Measurements from ENCODE around the gene CLSTN3. TPM values are rescaled to one million over a fixed set of nuclear protein-coding genes. Genes with fewer than 3 reads are reported as not detected.

CLSTN3 gene
- total RNA-seq (2014; rRNA removed; shearing (Covaris generic)): 3.7 and 10.6 TPM in 2 replicates

DNA sequence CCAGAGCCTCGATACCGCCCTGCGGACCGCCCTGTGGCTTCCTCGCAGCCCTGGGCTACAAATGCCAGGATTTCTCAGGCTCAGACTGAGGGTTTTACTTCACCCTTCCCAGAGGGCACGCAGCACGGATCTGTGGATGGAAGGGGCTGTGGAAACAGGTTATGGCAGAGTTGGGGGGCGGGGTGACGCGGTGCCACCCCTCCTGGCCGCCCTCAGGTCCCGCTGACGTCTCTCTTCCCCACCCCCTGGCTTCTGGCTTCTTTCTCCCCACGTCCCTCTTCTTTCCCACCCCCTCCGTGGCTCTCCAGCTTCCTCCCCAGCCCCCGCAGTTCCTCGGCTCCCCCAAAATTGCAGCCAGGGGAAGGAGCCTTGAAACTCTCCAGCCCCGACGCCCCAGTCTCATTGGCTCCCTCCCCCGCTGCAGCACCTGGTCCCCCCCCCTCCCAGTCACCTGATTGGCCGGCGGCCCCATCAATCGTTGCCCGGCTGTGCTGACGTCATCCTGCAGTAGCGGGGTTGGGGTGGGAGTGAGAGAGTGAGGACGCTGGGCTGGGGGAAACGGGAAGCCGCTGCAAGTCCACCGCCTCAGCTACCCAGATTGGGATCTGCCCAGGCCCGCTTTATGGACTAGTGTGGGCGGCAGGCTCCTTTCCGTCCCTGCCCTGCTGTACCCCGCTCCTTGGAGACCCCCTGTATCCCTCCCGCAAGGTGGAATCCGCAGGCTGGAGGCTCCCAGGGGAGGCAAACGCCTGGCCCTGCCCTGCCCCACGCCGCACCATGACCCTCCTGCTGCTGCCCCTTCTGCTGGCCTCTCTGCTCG, at the start of gene CLSTN3:
TSS of gene CLSTN3 (plus strand) at position 500 of the 820 bp plus-strand sequence. CDS start at position 778, 278 bp downstream.
- DNase-seq (ENCODE audit: low read depth): peak; percentile 87

DNA sequence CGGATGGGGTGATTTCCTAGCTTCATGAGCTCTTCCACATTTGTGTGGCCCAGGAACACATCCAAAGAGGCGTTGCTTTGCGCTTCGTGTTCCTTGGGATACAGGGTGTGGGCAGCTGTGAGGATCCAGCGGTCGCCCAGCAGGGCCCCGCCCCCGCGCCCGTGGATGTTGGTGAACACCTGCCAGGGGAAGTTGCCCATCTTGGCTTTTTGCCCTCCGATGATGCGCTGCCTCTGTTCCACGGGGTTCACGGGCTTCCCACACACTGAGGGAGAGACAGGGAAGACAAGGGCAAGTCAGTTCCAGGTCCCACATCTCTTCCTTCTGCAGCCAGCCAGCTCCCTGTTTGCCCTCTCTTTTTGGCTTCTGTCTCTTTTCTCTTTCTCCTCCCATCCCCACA, 49.1 kb upstream of the CLSTN3 start:
- no peak for DNase-seq (ENCODE audit: low read depth)

- no peak for DNase-seq (ENCODE audit: low read depth)
These were observed 47.0 kb upstream of the CLSTN3 start for GRCh38 chr12:7083125-7083524.

- DNase-seq (ENCODE audit: low read depth): no peak
These were observed 40.8 kb upstream of the CLSTN3 start for GRCh38 chr12:7089196-7089871.

DNA sequence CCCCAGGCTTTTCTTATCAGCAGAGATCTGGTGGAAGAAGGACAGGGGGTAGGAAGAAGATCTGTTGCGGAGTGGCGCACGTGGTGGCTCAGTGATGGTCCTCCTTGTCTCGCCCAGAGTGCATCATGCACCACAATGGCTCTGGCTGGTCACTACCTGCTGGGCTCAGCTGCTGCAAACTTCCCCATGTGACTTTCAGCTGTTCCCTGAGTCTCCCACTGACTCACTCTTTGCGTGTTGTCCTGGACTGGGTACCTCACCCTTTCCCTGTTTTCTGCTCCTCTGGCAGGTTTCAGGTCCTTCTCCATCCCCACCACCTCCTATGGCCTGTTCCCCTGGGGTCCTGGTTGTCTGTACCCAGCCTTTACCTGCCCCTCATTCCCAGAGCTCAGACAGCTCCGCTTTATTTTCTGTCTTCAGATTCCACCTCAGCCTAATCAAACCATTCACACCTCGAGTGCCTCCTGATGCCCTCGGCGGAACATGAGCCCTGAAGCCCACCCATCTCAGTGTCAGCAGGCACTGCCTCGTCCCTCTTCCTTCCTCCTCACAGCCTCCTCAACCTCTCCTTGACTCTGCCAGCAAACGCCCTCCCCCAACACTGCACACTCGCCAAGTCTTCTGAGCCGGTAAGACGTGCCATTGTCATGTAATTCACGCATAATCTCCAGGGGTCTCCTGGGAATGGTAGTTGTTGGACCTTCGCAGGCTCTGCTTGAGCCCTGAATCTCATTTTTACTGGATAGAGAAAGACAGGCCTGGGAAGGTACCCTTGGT, 39.8 kb upstream of the CLSTN3 start:
- DNase-seq (ENCODE audit: low read depth): no peak

GRCh38 chr12:7091171-7091570, 39.0 kb upstream of the CLSTN3 start:
- DNase-seq (ENCODE audit: low read depth): no peak

- DNase-seq (ENCODE audit: low read depth): no peak
These were observed 38.4 kb upstream of the CLSTN3 start for GRCh38 chr12:7091660-7092228.

DNA sequence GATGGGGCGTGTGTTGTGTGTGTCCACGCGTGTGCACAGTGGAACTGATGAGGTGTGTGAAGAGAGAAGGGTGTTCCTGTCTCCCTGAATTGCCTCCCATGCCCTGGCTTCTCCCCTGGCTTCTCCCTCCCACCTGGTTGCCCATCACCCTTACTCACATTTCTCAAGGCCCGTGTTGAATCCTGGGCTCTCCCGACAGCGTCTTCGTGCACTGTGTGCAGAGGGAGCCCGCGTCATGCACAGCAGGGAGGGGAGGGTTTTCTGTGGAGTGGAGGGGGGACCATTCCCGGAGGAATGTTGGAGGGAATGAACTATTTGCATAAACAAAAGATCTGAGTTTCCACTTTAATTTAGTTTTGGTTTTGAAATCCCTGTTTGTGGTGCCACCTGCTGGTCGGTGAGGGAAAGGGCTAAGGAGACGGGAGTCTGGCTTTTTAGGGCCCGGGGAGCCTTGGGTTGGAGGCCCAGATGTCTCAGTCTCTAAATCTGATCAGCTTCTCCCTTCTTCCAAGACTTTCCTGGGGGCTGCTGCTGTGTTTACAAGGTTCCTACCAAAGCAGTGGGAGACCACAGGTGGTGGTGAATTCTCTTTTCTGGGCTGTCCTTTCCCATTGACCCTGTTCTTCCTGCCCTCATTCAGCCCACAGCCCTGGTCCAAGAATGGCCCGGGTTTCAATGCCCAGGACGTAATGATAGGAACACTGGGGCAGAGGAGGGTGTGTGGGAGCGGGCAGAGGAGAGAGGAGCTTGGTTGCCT, 37.8 kb upstream of the CLSTN3 start, which contains the start of gene C1R:
TSS of gene C1R (minus strand) at position 217 of the 757 bp plus-strand sequence. CDS start at position 160, 57 bp downstream.
- peak; percentile 68 for DNase-seq (ENCODE audit: low read depth)

DNA sequence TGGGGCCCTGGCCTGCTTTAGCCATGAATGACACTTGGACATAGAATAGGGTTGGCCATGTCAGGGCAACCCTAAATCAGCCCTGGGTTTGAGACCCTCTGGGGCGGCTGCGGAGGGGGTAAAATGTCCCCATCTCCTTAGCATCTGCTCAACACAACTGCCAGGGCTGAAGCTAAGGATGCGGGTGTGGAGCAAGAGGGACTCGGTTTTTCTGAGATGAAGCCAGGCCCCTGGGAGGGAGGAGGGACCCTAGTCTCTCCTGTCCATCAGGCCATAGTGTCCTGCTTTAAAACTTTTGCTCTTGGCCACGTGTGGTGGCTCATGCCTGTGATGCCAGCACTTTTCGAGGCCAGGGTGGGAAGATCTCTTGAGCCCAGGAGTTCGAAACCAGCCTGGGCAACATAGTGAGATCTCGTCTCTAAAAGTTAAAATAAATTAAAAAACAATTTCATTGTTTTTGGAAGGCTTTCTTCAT, 37.1 kb upstream of the CLSTN3 start:
- no peak for DNase-seq (ENCODE audit: low read depth)

DNA sequence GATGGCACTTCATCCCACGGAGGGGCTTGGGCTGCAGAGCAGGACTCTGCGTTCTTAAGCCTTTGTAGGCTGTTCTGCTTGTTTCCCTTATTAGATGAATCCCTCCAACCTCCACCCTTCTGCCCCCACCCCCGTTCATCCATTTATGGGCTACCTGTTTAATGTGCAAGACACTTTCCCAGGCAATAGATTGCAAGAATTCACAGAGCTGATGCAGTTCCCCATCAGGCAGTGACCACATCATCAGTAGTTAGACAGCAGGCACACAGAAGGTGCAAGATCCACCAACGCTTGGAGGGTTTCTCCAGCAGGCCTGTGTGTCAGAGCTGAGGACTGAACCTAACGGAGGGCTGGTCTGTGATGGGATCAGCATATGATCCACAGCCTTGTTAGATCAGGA, 36.7 kb upstream of the CLSTN3 start:
- no peak for DNase-seq (ENCODE audit: low read depth)

DNA sequence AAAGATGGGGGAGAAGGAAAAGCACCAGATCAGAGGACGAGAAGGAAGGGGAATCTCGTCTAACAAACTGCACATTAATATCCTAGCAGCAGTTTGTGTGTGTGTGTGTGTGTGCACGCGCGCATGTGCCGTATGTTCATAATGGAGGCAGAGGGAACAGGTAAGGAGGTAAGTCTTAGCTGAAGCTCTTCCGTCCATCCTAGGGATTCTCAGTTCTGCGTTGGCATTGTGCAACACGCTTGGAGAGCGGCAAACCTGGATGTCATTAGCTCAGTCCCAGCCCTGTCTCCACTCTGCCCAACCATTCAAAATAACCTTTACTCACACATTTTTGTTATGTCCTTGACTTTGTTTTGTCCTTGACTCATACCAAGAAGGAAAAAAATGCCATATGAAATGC, 36.3 kb upstream of the CLSTN3 start:
- DNase-seq (ENCODE audit: low read depth): no peak

DNA sequence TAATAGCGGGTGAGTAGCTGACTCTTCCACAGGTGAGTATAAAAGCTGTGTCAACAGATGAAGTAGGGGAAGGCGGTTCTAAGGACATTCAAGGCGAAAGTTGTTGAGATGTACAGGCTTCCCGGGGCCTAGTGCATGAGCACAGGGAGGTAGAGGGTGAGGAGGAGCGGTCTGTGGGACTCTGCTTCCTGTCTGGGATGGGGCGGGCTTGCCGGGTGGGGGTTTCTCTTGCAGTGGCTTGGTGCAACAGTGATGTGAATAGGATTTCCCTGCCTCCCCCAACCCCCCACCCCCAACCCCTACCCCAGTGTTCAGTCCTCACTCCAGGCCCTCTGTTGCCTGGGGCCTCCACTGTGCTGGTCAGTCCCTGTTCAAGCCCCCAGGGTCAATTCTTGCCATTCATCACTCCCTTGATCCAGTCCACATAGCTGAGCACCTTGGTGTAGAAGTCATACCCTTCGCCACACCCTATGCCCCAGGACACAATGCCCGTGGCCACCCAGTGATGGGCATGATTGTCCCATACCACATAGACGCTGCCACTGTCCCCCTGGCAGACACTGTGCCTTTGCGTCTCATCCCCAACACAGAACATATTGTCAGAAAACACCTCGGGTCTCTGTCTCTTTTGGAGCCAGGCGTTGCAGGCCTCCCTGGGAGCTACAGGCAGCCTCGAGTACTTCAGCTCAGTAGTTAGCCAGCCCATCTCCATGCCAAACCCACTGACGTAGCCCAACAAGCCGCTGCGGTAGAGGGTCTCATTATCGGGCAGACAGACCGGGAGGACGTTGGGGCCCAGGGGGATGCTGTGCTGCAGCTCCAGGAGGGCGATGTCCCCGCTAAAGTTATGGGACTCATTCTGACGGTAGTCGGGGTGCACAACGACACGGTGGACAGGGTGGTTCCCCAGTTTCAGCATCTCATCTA, 33.9 kb upstream of the CLSTN3 start:
- DNase-seq (ENCODE audit: low read depth): no peak

DNA sequence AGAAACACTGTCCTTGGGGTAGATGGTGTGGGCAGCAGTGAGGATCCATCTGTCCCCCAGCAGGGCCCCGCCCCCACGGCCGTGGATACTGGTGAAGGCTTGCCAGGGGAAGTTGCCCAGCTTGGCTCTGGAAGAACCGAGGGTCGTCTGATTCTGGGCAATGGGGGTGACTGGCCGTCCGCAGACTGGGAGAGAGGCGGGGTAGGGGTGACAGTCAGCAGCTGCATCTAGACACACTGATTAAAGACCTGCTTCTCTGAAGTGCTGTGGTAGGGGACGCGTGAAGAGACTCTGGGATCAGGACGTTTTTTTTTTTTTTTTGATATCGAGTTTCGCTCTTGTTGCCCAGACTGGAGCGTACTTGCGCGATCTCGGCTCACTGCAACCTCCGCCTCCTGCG, 33.2 kb upstream of the CLSTN3 start:
- no peak for DNase-seq (ENCODE audit: low read depth)

GRCh38 chr12:7099290-7099996, 30.7 kb upstream of the CLSTN3 start:
- DNase-seq (ENCODE audit: low read depth): no peak

DNA sequence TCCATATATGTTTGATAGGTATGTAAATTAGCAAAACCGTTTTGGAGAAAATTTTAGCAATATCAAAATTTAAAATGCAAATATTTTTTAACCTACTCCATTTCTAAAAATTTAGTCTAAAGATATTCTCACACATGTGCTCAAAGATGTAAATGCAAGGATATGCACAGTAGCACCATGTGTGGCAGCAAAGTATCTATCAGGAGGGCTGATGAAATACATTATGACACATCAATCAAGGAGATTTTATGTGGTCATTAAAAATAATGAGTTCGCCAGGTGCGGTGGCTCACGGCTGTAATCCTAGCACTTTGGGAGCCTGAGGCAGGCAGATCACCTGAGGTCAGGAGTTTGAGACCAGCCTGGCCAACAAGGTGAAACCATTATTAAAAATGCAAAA, 29.9 kb upstream of the CLSTN3 start:
- no peak for DNase-seq (ENCODE audit: low read depth)

DNA sequence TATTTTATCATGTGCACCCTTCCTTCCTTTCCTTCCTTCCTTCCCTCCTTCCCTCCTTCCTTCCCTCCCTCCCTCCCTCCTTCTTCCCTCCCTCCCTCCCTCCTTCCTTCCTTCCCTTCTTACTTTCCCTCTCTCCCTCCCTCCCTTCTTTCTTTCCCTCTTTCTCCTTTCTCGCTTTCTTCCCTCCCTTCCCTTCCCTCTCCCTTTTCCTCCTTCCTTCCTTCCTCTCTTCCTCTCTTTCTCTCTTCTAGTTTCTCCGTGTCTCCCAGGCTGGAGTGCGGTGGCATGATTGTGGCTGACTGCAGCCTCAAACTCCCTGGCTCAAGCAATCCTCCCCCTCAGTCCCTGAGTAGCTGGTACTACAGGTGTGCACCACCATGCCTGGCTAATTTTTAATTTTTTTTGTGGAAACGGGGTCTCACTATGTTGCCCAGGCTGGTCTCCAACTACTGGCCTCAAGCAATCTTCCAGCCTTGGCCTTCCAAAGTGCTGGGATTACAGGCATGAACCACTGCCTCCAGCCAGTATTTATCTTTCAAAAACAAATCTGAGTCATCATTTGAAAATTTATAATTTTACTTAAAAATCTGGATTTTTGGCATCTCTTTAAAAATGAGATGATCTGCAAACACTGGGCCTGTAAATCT, 29.0 kb upstream of the CLSTN3 start:
- DNase-seq (ENCODE audit: low read depth): no peak

- no peak for DNase-seq (ENCODE audit: low read depth)
These were observed 28.5 kb upstream of the CLSTN3 start for GRCh38 chr12:7101694-7102131.

DNA sequence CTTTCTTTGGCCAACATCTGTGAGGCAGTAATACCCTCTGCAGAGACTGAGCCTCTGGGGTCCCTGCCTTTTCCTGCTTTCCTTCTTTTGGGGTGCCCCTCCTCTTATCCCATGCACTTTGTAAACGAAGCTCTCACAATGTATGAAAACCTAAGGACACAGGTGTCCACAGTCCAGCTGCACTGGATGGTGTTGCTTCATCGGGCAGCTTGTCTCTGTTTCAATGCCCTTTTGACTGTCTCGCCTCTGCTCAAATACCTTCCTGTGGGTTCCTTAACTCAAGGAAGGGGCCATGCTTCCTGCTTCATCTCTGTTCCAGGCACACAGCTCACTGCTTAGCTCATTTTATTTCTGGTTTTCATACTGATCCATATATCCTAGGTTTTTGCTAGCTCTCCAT, 27.6 kb upstream of the CLSTN3 start:
- DNase-seq (ENCODE audit: low read depth): no peak
